HG02885 (cell line): Measurements from ENCODE around the gene ZNF17.
A peak's percentile ranks its signal among the peaks of the same experiment; 100 is the strongest.
"Not testable (repeated sequence)": the region's sequence is repeated elsewhere in the genome, so short reads cannot be mapped to it uniquely, and the experiment has no call there.

Experiments used
- ATAC-seq: cut with Tn5 transposase; IDR thresholded peaks from one replicate; pipeline ENCODE4 v1.9.1; 2021; ENCODE audit warnings: mild to moderate bottlenecking; ENCODE audit not compliant: unreplicated experiment, poor library complexity

The ZNF17 gene

GRCh38 chr19:57410877-57411671 is at the start of gene ZNF17:
Gene ZNF17 (plus strand): TSS chr19:57411161. CDS start chr19:57413616, 2,455 bp downstream.
- ATAC-seq, result peak; percentile 100

DNA sequence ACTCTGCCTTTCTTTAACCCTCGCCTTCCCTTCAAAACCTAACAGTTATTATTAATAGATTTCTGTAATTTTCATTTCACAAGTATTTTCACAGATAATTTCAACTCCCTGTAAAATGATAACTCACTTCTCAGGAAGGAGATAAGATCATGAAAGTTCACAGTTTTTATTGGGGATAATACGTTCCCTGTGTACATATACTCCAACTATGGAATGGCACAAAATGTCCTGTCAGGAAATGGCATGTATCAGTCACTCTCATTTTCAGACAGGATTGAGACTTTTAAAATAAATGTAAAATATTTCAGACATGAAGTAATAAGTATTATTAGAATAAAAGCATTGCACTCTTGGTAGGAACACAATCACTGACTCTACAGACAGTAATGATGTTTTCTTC is 48.5 kb upstream of the ZNF17 start:
- ATAC-seq, result no peak

DNA sequence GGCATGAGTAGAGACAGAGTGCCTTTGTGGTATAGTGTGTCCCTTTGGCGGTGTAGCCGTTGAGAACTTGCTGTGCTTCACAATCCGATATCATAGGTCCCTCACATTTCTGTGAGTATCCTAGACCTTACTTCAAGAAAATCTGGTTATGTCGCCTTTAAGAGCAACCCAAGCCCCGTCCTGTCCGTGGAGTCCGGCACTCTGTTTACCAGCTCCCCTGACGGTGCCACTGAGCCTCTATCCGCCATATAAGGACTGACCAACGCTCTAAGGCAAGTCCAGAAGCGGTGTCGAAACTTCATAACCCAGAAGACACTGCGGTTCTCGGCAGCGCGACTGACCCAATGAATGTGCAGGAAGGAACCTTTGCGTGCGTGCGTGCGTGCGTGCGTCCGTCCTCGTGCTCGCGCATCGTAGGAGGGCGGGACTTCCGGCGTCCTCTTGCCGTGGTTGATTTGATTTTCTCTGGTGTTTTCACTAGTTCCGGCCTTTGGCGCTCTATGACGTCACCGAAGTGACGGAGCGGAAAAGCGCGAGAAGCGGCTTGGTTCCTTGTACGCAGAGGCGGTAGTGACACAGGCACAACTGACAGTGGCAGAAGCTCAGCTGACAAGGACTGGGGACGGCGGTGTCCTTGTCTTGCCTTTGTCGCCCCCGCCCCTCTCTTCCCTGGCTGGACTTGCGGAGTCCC is 47.8 kb upstream of the ZNF17 start, which contains the start of the genes TRAPPC2B and ZNF547:
TSS of gene TRAPPC2B (plus strand) at position 555 of the 691 bp plus-strand sequence. CDS start 1,283 bp downstream, outside the sequence.
TSS of gene ZNF547 (plus strand) at position 555 of the 691 bp plus-strand sequence. CDS start 5,005 bp downstream, outside the sequence.
- ATAC-seq, result peak; percentile 93

- ATAC-seq, result no peak
These were observed 47.2 kb upstream of the ZNF17 start for GRCh38 chr19:57363688-57364181.

- ATAC-seq, result no peak
These were observed 44.2 kb upstream of the ZNF17 start for GRCh38 chr19:57366776-57367175.

DNA sequence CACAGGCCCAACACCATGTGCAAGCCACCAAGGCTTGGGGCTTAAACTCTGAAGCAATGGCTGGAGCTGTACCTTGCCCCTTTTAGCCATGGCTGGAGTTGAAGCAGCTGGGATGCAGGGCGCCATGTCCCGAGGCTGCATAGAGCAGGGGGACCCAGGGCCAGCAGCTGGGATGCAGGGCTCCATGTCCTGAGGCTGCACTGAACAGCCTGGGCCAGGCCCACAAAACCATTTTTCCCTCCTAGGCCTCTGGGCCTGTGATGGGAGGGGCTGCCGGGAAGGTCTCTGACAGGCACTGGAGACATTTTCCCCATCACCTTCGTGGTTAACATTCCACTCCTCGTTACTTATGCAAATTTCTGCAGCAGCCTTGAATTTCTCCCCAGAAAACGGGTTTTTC is 36.8 kb upstream of the ZNF17 start:
- ATAC-seq, result no peak

DNA sequence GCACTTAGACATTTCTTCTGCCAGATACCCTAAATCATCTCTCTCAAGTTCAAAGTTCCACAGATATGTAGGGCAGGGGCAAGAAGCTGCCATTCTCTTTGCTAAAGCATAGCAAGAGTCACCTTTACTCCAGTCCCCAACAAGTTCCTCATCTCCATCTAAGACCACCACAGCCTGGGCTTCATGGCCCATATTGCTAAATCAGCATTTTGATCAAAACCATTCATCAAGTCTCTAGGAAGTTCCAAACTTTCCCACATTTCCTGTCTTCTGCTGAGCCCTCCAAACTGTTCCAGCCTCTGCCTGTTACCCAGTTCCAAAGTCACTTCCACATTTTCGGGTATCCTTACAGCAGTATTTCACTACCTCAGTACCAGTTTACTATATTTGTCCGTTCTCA is 36.3 kb upstream of the ZNF17 start:
- ATAC-seq, result not testable (repeated sequence)

DNA sequence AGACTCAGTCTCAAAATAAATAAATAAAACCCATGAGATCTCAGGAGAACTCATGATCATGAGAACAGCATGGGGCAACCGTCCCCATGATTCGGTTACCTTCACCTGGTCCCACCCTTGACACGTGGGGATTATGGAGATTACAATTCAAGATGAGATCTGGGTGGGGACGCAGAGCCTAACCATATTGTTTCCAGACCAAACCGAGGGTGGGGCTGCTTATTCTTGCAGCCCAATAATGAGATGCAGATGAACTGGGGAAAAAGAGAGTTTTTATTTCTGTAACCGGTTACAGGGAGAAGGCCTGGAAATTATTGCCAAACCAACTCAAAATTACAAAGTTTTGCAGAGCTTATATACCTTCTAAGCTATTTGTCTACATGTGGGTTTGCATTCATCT is 34.8 kb upstream of the ZNF17 start:
- no peak for ATAC-seq

GRCh38 chr19:57377498-57378146 is 33.3 kb upstream of the ZNF17 start:
- ATAC-seq, result no peak

GRCh38 chr19:57380923-57381322 is 30.0 kb upstream of the ZNF17 start:
- no peak for ATAC-seq

DNA sequence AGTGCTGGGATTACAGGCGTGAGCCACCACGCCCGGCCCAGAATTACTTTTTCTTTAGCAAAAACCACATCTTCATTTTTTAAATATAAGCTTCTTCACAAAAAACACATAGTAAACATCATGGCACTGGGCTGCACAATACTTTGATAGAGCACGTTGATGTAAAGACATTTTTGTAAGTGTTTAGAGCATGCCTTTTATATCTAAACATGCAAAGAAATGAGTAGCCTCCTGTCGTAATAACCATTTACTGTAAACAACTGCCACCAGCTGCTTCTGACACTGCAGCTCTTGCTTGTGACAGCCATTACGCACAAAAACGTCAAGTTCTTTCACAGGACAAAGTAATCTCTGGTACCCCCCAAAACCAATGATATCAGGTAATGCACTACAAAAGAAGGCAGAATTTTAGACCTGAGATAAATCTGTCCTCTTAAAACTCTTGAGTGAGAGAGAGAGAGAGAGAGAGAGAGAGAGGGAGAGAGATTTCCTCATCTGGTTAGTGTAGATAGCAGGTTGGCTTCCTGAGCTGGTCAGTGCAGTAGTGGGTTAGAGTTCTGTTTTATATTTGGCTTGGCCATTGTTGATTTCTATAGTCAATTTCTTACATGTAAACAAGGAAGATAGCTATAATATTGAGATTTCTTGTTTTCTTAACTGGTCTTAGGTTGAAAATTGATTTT is 28.0 kb upstream of the ZNF17 start:
- ATAC-seq, result no peak

- no peak for ATAC-seq
These were observed 21.7 kb upstream of the ZNF17 start for GRCh38 chr19:57389194-57389729.

DNA sequence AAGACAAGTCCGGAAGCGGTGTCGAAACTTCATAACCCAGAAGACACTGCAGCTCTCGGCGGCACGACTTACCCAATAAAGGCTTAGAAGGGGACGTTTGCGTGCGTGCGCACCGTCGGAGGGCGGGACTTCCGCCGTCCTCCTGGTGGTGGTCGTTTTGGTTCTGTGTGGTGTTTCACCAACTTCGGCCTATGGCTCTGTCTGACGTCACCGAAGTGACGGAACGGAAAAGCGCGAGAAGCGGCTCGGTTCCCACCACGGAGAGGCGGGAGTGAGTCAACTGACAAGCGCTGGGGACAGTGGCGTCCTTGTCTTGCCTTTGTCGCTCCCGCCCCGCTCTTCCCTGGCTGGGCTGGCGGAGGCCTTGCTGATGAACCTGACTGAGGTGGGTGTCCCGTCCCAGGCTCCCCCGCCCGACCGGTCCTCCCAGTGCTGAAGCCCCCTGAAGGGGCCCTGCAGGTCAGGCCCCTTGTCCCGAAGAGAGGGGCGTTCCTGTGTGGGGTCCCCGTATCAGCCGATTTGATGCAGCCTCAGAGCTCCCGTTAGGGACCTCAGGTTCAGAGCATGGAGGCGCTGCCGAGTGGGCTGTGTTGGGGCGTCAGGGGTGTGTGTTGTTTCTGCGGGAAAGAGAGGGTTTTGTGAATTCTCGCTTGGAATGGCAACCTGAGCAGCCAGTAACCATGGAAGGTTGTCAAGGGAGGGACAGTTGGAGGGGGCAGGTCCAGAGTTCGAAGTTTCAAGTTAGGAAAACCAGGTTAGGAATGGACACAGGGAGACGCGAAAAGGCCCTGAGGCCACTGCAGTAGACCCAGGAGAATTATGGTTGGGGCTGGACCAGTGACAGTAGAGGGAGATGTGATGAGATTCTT is 21.0 kb upstream of the ZNF17 start, which contains the start of gene ZNF548:
TSS of gene ZNF548 (plus strand) at position 125 of the 869 bp plus-strand sequence. CDS start at position 371, 246 bp downstream.
- peak; percentile 99 for ATAC-seq

DNA sequence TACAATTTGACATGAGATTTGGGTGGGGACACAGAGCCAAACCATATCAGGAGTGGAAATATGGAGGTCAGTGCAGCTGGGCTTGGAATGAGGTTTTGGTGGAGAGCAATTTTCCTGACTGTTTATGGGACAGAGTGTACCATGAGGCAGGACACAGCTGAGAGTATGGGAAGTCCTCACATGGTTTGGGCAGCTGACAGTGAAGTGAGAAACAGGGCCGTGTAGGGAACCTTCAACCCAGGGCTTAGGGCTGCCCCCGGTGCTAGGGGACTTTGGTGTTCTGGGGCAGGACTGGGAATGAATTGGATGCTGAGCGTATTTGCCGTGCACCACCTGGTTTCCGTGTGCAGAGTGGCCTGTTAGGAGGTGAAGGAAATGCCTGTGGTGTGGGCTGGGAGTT is 15.3 kb upstream of the ZNF17 start:
- no peak for ATAC-seq

GRCh38 chr19:57398868-57399267 is 12.1 kb upstream of the ZNF17 start:
- no peak for ATAC-seq

GRCh38 chr19:57403737-57404563 is 7.0 kb upstream of the ZNF17 start:
- no peak for ATAC-seq

DNA sequence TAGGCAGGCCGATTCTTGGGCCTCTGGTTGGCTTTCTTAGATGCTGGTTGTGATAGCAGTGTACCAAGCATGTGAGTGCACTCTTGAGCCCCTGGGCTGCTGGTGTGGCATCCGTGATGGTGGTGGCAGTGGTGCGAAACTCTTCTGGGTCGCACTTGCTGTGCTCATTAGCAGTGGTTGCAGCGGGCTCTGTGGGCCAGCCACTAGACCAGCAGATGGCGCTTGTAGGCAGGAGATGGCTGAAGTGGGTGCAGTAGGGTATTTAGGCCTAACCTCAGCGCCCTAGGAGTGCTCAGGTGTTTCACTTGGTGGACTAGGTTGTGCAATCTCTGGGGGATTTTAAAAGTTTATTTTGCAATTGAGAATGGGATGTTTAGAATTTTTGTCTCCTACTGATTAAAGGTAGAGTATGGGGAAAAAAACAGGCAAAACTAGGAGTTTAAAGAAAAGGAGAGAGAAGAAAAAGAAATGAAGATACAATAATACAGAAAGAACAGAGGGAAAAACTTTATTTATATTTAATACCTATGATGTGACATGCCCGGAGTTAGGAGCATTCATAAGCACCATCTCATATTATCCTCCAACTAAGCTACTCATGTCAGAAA is 4.3 kb upstream of the ZNF17 start:
- ATAC-seq, result no peak

DNA sequence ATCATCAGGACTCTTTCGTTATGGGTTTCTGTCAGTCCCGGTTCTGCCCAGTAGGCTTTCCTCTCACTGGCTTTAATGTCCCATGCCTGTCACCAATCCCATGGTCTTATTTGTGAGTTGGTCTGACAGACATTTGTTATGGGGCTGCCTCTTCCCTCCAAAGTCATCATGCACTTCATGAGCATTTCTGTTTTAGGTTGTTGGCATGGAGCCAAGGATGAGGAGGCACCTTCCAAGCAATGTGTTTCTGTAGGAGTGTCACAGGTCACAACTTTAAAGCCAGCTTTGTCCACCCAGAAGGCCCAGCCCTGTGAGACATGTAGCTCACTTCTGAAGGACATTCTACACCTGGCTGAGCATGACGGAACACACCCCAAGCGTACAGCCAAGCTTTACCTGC is 8.5 kb downstream of the ZNF17 start:
- ATAC-seq, result no peak
